ENCODE measurements around the gene FAM210B.

Gene FAM210B

DNA sequence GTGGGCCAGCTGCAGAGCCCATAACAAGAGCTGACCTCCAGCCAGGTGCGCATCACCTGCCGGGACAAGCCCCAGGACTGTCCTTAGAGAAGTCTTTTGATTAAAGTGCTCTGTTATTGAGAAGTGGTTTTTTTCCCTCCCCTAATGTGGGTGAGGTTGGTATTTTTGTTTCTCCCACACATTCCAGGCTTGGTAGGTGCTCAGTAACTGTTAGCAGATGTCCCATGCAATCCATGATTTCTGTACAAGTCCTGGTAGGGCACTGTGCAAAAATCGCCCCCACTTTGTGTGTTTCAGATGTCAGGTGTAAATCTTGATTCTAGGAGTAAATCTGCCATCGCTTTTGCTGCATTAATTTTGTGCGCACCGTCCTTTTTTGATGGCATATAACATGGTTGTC, 4.7 kb downstream of the FAM210B start:
- no peak overlapping the region for H2AFZ ChIP-seq (ENCODE audit: low read depth)
- no peaks in the 10 kb centered on the region for H4K20me1 ChIP-seq (ENCODE audit: insufficient read depth)
- H3K4me2 ChIP-seq, result no peak overlapping the region
- no peaks in the 10 kb centered on the region for H3K27me3 ChIP-seq (ENCODE audit: insufficient read depth, low read depth)
- H3K27ac ChIP-seq, result no peak overlapping the region
- H3K4me1 ChIP-seq (ENCODE audit: low read depth, poor library complexity, severe bottlenecking), result peaks cover 7% of the 10 kb centered on the region
- H3K79me2 ChIP-seq (ENCODE audit: insufficient read depth, low read depth), result no peaks in the 10 kb centered on the region
- no peak overlapping the region for H3K9ac ChIP-seq
- TF ChIP-seq, protein P1, sequence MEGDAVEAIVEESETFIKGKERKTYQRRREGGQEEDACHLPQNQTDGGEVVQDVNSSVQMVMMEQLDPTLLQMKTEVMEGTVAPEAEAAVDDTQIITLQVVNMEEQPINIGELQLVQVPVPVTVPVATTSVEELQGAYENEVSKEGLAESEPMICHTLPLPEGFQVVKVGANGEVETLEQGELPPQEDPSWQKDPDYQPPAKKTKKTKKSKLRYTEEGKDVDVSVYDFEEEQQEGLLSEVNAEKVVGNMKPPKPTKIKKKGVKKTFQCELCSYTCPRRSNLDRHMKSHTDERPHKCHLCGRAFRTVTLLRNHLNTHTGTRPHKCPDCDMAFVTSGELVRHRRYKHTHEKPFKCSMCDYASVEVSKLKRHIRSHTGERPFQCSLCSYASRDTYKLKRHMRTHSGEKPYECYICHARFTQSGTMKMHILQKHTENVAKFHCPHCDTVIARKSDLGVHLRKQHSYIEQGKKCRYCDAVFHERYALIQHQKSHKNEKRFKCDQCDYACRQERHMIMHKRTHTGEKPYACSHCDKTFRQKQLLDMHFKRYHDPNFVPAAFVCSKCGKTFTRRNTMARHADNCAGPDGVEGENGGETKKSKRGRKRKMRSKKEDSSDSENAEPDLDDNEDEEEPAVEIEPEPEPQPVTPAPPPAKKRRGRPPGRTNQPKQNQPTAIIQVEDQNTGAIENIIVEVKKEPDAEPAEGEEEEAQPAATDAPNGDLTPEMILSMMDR (conservative IDR thresholded peaks at IDR 0.05; ENCODE audit: low read depth, low read length), result no peak
- H3K36me3 ChIP-seq (ENCODE audit: insufficient read depth), result no peaks in the 10 kb centered on the region
- no peak overlapping the region for H3K4me3 ChIP-seq (IDR thresholded peaks at IDR 0.05; ENCODE audit: insufficient read depth, low read depth, low read length)

DNA sequence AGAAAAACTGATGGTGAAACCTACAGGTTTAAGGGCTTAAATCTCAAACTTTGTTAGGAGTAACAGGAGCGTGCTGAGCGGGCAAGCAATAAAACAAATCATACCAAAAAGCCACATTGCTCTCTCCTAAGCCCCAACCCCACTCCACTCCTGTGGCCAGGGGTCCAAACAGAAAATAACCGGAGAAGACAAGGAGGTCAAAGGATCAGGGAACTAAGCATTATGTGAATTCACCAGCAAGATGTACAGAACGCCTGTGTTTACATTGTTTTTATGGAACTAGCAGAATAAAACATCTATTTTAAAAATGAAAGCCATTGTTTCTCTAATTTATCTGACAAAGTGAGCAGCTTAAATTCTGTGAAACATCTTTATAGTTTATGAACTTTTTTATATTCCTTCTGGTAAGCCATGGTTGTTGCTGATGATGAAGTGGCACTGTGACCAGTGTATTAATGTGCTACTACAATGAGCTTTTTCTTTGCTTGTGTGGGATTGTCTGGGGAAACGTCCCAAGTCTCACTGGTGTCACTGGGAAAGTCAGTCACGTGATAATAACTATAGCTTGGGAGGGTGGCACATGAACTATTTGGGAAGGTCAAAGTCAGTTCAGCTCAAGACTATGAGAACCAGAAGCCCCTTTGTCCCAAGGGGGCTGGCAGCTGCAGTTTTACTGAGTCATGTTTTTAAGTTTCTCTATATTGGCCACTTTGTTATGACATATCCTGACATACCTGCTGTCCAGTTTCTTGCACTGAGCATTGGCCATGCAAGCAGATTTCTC, 9.8 kb downstream of the FAM210B start:
- peaks cover 9% of the 10 kb centered on the region; the same call in 1 of the 2 replicates for H3K36me3 ChIP-seq (ENCODE audit: insufficient read depth)
- H3K79me2 ChIP-seq (ENCODE audit: insufficient read depth, low read depth), result no peaks in the 10 kb centered on the region
- no peaks in the 10 kb centered on the region for H3K27me3 ChIP-seq (ENCODE audit: insufficient read depth, low read depth)
- no peaks in the 10 kb centered on the region for H4K20me1 ChIP-seq (ENCODE audit: insufficient read depth)
- H3K27ac ChIP-seq, result no peak overlapping the region
- H3K4me2 ChIP-seq, result no peak overlapping the region
- H3K4me1 ChIP-seq (ENCODE audit: low read depth, poor library complexity, severe bottlenecking), result no peaks in the 10 kb centered on the region
- no peak overlapping the region for H3K4me3 ChIP-seq (IDR thresholded peaks at IDR 0.05; ENCODE audit: insufficient read depth, low read depth, low read length)
- H3K9ac ChIP-seq, result no peak overlapping the region
- H2AFZ ChIP-seq (ENCODE audit: low read depth), result no peak overlapping the region
- TF ChIP-seq, protein P1 (conservative IDR thresholded peaks at IDR 0.05; ENCODE audit: low read depth, low read length), result no peak

DNA sequence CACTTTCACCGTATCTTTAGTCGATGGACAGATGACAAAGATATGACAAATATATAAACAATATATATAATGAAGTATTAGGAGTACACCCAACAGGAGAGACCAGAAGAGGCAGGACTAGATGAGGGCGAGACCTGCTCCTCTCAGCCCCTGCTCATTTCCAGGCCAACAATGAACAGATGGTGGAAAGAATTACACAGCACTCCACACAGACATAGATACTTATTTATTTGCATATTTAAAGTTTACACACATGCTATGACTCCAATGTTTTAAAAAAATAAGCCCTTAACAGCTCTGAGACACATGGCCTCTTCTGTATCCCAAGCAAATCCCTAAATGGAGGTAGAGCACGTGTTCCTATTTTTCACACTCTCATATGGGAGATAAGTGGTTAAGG, 10.4 kb downstream of the FAM210B start:
- Histone ChIP-seq H3K36me3 (ENCODE audit: insufficient read depth) (peaks cover 12% of the 10 kb centered on the region; the same call in 1 of the 2 replicates), H3K4me2 (no peak overlapping the region), H3K27ac (no peak overlapping the region)

DNA sequence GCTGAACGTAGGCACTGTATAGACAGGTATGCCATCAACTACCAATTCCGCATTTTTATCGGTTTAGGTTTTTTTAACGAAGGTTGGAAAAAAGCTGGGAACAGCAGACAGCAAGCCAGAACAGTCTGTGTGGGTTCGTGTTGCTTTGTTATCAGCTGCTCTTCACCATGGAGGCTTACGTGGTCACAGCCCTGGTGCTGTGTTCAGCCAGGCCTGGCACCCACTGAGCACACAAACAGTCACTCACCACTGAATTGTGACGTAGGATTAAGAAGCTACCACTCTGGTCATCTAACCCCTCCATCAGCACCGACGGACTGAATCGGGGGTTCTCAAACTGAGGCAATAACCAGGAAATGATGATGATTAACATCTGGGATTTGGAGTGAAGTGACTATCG, 13.2 kb downstream of the FAM210B start:
- no peaks in the 10 kb centered on the region for H3K27me3 ChIP-seq (ENCODE audit: insufficient read depth, low read depth)
- H3K79me2 ChIP-seq (ENCODE audit: insufficient read depth, low read depth), result peaks cover 15% of the 10 kb centered on the region
- H3K36me3 ChIP-seq (ENCODE audit: insufficient read depth), result peaks cover 15% of the 10 kb centered on the region; the same call in 1 of the 2 replicates
- TF ChIP-seq, protein P1 (conservative IDR thresholded peaks at IDR 0.05; ENCODE audit: low read depth, low read length), result no peak
- H3K4me2 ChIP-seq, result no peak overlapping the region
- no peak overlapping the region for H2AFZ ChIP-seq (ENCODE audit: low read depth)
- no peak overlapping the region for H3K4me3 ChIP-seq (IDR thresholded peaks at IDR 0.05; ENCODE audit: insufficient read depth, low read depth, low read length)
- H4K20me1 ChIP-seq (ENCODE audit: insufficient read depth), result no peaks in the 10 kb centered on the region
- peaks cover 14% of the 10 kb centered on the region for H3K4me1 ChIP-seq (ENCODE audit: low read depth, poor library complexity, severe bottlenecking)
- no peak overlapping the region for H3K27ac ChIP-seq
- H3K9ac ChIP-seq, result no peak overlapping the region

More for the DNA sequence above, 10.4 kb downstream of the FAM210B start:
- no peak overlapping the region for H3K9ac ChIP-seq
- H3K27me3 ChIP-seq (ENCODE audit: insufficient read depth, low read depth), result no peaks in the 10 kb centered on the region
- TF ChIP-seq, protein P1 (conservative IDR thresholded peaks at IDR 0.05; ENCODE audit: low read depth, low read length), result no peak
- H3K4me3 ChIP-seq (IDR thresholded peaks at IDR 0.05; ENCODE audit: insufficient read depth, low read depth, low read length), result no peak overlapping the region
- H2AFZ ChIP-seq (ENCODE audit: low read depth), result no peak overlapping the region
- no peaks in the 10 kb centered on the region for H3K79me2 ChIP-seq (ENCODE audit: insufficient read depth, low read depth)
- H4K20me1 ChIP-seq (ENCODE audit: insufficient read depth), result no peaks in the 10 kb centered on the region
- peaks cover 2% of the 10 kb centered on the region for H3K4me1 ChIP-seq (ENCODE audit: low read depth, poor library complexity, severe bottlenecking)
